H9 (cell line): ENCODE results near the gene DOHH. TPM values are rescaled to one million over a fixed set of nuclear protein-coding genes. Genes with fewer than 3 reads are reported as not detected.

ENCODE experiments used
- DNase-seq: peaks from one replicate; pipeline ENCODE4 v3.0.0-alpha.2; 2017
- H2AFZ ChIP-seq: one replicate; pipeline ENCODE4 v1.6.1; 2013; ENCODE audit warnings: mild to moderate bottlenecking, low read length, control low read depth, moderate library complexity
- H2AK5ac ChIP-seq: 2 replicates; pipeline ENCODE4 v1.6.1; 2013; ENCODE audit warnings: low read length, control low read depth, mixed read lengths; ENCODE audit not compliant: insufficient read length
- H2BK120ac ChIP-seq: one replicate; pipeline ENCODE4 v1.6.1; 2013; ENCODE audit warnings: low read depth, mild to moderate bottlenecking, low read length, control low read depth, inconsistent platforms; ENCODE audit not compliant: poor library complexity, severe bottlenecking
- H2BK12ac ChIP-seq: 2 replicates; pipeline ENCODE4 v1.6.1; 2013; ENCODE audit warnings: low read length, control low read depth, mixed read lengths, low read depth; ENCODE audit not compliant: insufficient read length
- H2BK15ac ChIP-seq: 2 replicates; pipeline ENCODE4 v1.6.1; 2013; ENCODE audit warnings: low read depth, low read length, control low read depth
- H2BK20ac ChIP-seq: one replicate; pipeline ENCODE4 v1.6.1; 2013; ENCODE audit warnings: low read depth, mild to moderate bottlenecking, low read length, control low read depth, inconsistent platforms; ENCODE audit not compliant: poor library complexity, severe bottlenecking
- H2BK5ac ChIP-seq: 2 replicates; pipeline ENCODE4 v1.6.1; 2013; ENCODE audit warnings: low read length, control low read depth, mixed read lengths; ENCODE audit not compliant: insufficient read length
- H3K14ac ChIP-seq: 2 replicates; pipeline ENCODE4 v1.6.1; 2013; ENCODE audit warnings: low read length, control low read depth; ENCODE audit not compliant: insufficient read depth
- H3K18ac ChIP-seq: 2 replicates; pipeline ENCODE4 v1.6.1; 2013; ENCODE audit warnings: low read depth, mild to moderate bottlenecking, mixed read lengths, low read length, control low read depth; ENCODE audit not compliant: insufficient read length
- H3K23ac ChIP-seq: 2 replicates; pipeline ENCODE4 v1.6.1; 2013; ENCODE audit warnings: low read length, control low read depth, mixed read lengths, low read depth; ENCODE audit not compliant: insufficient read length
- H3K23me2 ChIP-seq: 2 replicates; pipeline ENCODE4 v1.6.1; 2013; ENCODE audit warnings: low read depth, mild to moderate bottlenecking, mixed read lengths, low read length, control low read depth; ENCODE audit not compliant: insufficient read length, poor library complexity, severe bottlenecking
- H3K27ac ChIP-seq: 2 replicates; pipeline ENCODE4 v1.5.1; 2013; ENCODE audit warnings: low read length, control low read depth, mixed read lengths, low read depth; ENCODE audit not compliant: insufficient read length
- H3K27me3 ChIP-seq: 2 replicates; pipeline ENCODE4 v1.6.1; 2013; ENCODE audit warnings: low read length, control low read depth, inconsistent platforms; ENCODE audit not compliant: insufficient read depth
- H3K4ac ChIP-seq: 2 replicates; pipeline ENCODE4 v1.6.1; 2013; ENCODE audit warnings: low read depth, mild to moderate bottlenecking, control low read depth, inconsistent platforms, low read length, moderate library complexity
- H3K4me1 ChIP-seq: 2 replicates; pipeline ENCODE4 v1.6.1; 2013; ENCODE audit warnings: low read length, control low read depth, inconsistent platforms; ENCODE audit not compliant: insufficient read depth
- H3K4me2 ChIP-seq: 2 replicates; pipeline ENCODE4 v1.6.1; 2013; ENCODE audit warnings: low read length, control low read depth, mixed read lengths; ENCODE audit not compliant: insufficient read length, insufficient read depth
- H3K56ac ChIP-seq: 2 replicates; pipeline ENCODE4 v1.6.1; 2013; ENCODE audit warnings: low read depth, mild to moderate bottlenecking, mixed read lengths, low read length, control low read depth; ENCODE audit not compliant: insufficient read length
- H3K79me1 ChIP-seq: 2 replicates; pipeline ENCODE4 v1.6.1; 2013; ENCODE audit warnings: low read depth, mild to moderate bottlenecking, moderate library complexity, low read length, control low read depth, inconsistent platforms; ENCODE audit not compliant: insufficient read depth, poor library complexity, severe bottlenecking
- H3K79me2 ChIP-seq: 2 replicates; pipeline ENCODE4 v1.6.1; 2013; ENCODE audit warnings: low read length, control low read depth, inconsistent platforms; ENCODE audit not compliant: insufficient read depth
- H3K9ac ChIP-seq: 2 replicates; pipeline ENCODE4 v1.6.1; 2013; ENCODE audit warnings: low read length, control low read depth, mixed read lengths; ENCODE audit not compliant: insufficient read length; ENCODE audit errors: extremely low read depth
- H3K9me3 ChIP-seq: one replicate; pipeline ENCODE4 v1.6.1; 2013; ENCODE audit warnings: low read depth, low read length, inconsistent platforms; ENCODE audit not compliant: control insufficient read depth
- H3T11ph ChIP-seq: one replicate; pipeline ENCODE4 v1.6.1; 2013; ENCODE audit warnings: mild to moderate bottlenecking, low read length, control low read depth, inconsistent platforms
- H4K20me1 ChIP-seq: one replicate; pipeline ENCODE4 v1.6.1; 2013; ENCODE audit not compliant: control insufficient read depth, insufficient read length, insufficient read depth
- H4K5ac ChIP-seq: 2 replicates; pipeline ENCODE4 v1.6.1; 2013; ENCODE audit warnings: low read depth, mild to moderate bottlenecking, mixed read lengths, low read length, control low read depth; ENCODE audit not compliant: insufficient read length
- H4K8ac ChIP-seq: replicated peaks from 2 replicates; pipeline ENCODE4 v1.6.1; 2013; ENCODE audit warnings: low read length, control low read depth, mixed read lengths, low read depth; ENCODE audit not compliant: insufficient read length
- H4K91ac ChIP-seq: 2 replicates; pipeline ENCODE4 v1.6.1; 2013; ENCODE audit warnings: low read depth, mild to moderate bottlenecking, moderate library complexity, mixed read lengths, low read length, control low read depth; ENCODE audit not compliant: insufficient read length
- H3K27ac Mint-ChIP-seq, 3 experiments: 2 replicates in 2 of 3; 3 replicates in 1 of 3; pipeline ENCODE4 v1.8.0; 2020 to 2021; ENCODE audit warnings: mixed read lengths in 3 of 3, mild to moderate bottlenecking in 1 of 3, moderate library complexity in 1 of 3
- H3K27me3 Mint-ChIP-seq: 2 replicates; pipeline ENCODE4 v1.8.0; 2021; ENCODE audit warnings: low read depth, mild to moderate bottlenecking, moderate library complexity, mixed read lengths
- H3K36me3 Mint-ChIP-seq, 3 experiments: 2 replicates in 2 of 3; 3 replicates in 1 of 3; pipeline ENCODE4 v1.8.0; 2020 to 2021; ENCODE audit warnings: low read depth in 3 of 3, mixed read lengths in 3 of 3; ENCODE audit not compliant: insufficient read depth in 1 of 3
- H3K4me1 Mint-ChIP-seq, 2 experiments: 2 replicates each; pipeline ENCODE4 v1.8.0; 2020; ENCODE audit warnings: mixed read lengths in 2 of 2
- H3K4me3 Mint-ChIP-seq, 2 experiments: 2 replicates in 1 of 2; 3 replicates in 1 of 2; pipeline ENCODE4 v1.8.0; 2020 to 2021; ENCODE audit warnings: mild to moderate bottlenecking in 2 of 2, mixed read lengths in 2 of 2, moderate library complexity in 1 of 2
- H3K9me3 Mint-ChIP-seq, 2 experiments: 2 replicates in 1 of 2; 3 replicates in 1 of 2; pipeline ENCODE4 v1.8.0; 2020; ENCODE audit warnings: mild to moderate bottlenecking in 2 of 2, mixed read lengths in 2 of 2, moderate library complexity in 1 of 2
- WGBS: extraction: QIAGEN DNeasy Blood & Tissue Kit; methylation state at CpG from one replicate; pipeline ENCODE4 v1.1.7; 2013; ENCODE audit warnings: missing lambda C conversion rate, low lambda C conversion rate, mixed read lengths; ENCODE audit not compliant: insufficient read length; ENCODE audit errors: extremely low coverage; 5-methylcytosine and 5-hydroxymethylcytosine counted together
- total RNA-seq: library from RNA; stranded (reverse); gene quantifications from 2 replicates; pipeline ENCODE4 v1.2.1, GENCODE V29; 2021
- TF ChIP-seq, protein P1 (sequence below): fragments of 200-600 bp; sonication (generic); conservative IDR thresholded peaks from 3 replicates; pipeline ENCODE4 v1.8.0; 2021; ENCODE audit warnings: antibody characterized with exemption, mild to moderate bottlenecking

The DOHH gene
- total RNA-seq, 1 experiment from 2014 or later = 16.5 TPM

- H2AFZ ChIP-seq = no peak overlapping the region
- H2BK120ac ChIP-seq = no peak overlapping the region
- no peak overlapping the region for H2BK20ac ChIP-seq
- H3K4ac ChIP-seq = no peak overlapping the region
- H3K4me1 Mint-ChIP-seq = peaks cover 6 to 14% of the 10 kb centered on the region in 2 experiments; a peak in 3 of 4 replicates
- no peaks in the 10 kb centered on the region for H3K9me3 ChIP-seq
- no peaks in the 10 kb centered on the region for H3K27me3 ChIP-seq
- H3K4me3 Mint-ChIP-seq = no peak overlapping the region; a peak in 1 of 5 replicates
- no peaks in the 10 kb centered on the region for H3K9me3 Mint-ChIP-seq
- WGBS = no CpG with 5 or more reads among the region's 10 CpGs
- no peaks in the 10 kb centered on the region for H4K20me1 ChIP-seq
- no peak overlapping the region for H4K8ac ChIP-seq
- H3K79me1 ChIP-seq = no peaks in the 10 kb centered on the region
- no peak overlapping the region for H2AK5ac ChIP-seq
- H3K9ac ChIP-seq = no peak overlapping the region
- no peak overlapping the region for H3K56ac ChIP-seq
- H3K23me2 ChIP-seq = no peaks in the 10 kb centered on the region
- H2BK15ac ChIP-seq = no peak overlapping the region
- no peak overlapping the region for H2BK12ac ChIP-seq
- TF ChIP-seq, protein P1, sequence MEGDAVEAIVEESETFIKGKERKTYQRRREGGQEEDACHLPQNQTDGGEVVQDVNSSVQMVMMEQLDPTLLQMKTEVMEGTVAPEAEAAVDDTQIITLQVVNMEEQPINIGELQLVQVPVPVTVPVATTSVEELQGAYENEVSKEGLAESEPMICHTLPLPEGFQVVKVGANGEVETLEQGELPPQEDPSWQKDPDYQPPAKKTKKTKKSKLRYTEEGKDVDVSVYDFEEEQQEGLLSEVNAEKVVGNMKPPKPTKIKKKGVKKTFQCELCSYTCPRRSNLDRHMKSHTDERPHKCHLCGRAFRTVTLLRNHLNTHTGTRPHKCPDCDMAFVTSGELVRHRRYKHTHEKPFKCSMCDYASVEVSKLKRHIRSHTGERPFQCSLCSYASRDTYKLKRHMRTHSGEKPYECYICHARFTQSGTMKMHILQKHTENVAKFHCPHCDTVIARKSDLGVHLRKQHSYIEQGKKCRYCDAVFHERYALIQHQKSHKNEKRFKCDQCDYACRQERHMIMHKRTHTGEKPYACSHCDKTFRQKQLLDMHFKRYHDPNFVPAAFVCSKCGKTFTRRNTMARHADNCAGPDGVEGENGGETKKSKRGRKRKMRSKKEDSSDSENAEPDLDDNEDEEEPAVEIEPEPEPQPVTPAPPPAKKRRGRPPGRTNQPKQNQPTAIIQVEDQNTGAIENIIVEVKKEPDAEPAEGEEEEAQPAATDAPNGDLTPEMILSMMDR = no peak
- no peaks in the 10 kb centered on the region for H3K79me2 ChIP-seq
- no peak overlapping the region for H3T11ph ChIP-seq
- no peak overlapping the region for H4K91ac ChIP-seq
- no peak overlapping the region for H2BK5ac ChIP-seq
- H3K14ac ChIP-seq = no peak overlapping the region
- peaks cover 17 to 58% (median 55%) of the 10 kb centered on the region in 3 experiments; a peak in 6 of 7 replicates for H3K36me3 Mint-ChIP-seq
- DNase-seq = no peak
- no peaks in the 10 kb centered on the region for H3K4me1 ChIP-seq
- H3K27me3 Mint-ChIP-seq = no peaks in the 10 kb centered on the region; the same call in 1 of the 2 replicates
- H3K4me2 ChIP-seq = no peak overlapping the region
- no peak overlapping the region for H3K23ac ChIP-seq
- H4K5ac ChIP-seq = no peak overlapping the region
- no peak overlapping the region for H3K18ac ChIP-seq
- H3K27ac Mint-ChIP-seq = no peak overlapping the region
- H3K27ac ChIP-seq = no peak overlapping the region
Observed at GRCh38 chr19:3535981-3536380, 35.5 kb upstream of the DOHH start.
